PC-9 (cell line): Measurements from ENCODE around the gene GPM6B. TPM values are rescaled to one million over a fixed set of nuclear protein-coding genes. Genes with fewer than 3 reads are reported as not detected.

Source experiments
- BruUV-seq: library from RNA; stranded (reverse); fragments of 400-500 nt; replicated peaks from 2 replicates; lab custom pipeline; 2021; lab: Mats Ljungman, UMichigan
- CTCF ChIA-PET: fragments of 300-600 bp; sonication (Branson Sonifier 250); formaldehyde crosslinking; loops from one replicate; lab custom pipeline; 2022; ENCODE audit warnings: antibody characterized with exemption; lab: Charles Lee
- POLR2A ChIA-PET: fragments of 300-600 bp; sonication (Branson Sonifier 250); formaldehyde crosslinking; loops from one replicate; lab custom pipeline; 2022; ENCODE audit warnings: antibody characterized with exemption; ENCODE audit not compliant: unreplicated experiment; lab: Charles Lee
- DNase-seq, 2 experiments: peaks; one replicate each; pipeline versions ENCODE4 v3.0.0 to v3.0.0-alpha.2; 2015 to 2022; ENCODE audit warnings: mixed read lengths in 1 of 2
- H2AFZ ChIP-seq: fragments of 200-600 bp; sonication (generic); 2 replicates; pipeline ENCODE4 v1.8.1; 2017; ENCODE audit warnings: antibody characterized with exemption
- H3F3A ChIP-seq: fragments of 200-600 bp; sonication (generic); 2 replicates; pipeline ENCODE4 v1.8.1; 2017; ENCODE audit warnings: antibody characterized with exemption, mild to moderate bottlenecking, low read depth; ENCODE audit not compliant: insufficient read depth
- H3K27ac ChIP-seq: fragments of 200-600 bp; sonication (generic); 2 replicates; pipeline ENCODE4 v1.6.1; 2016; ENCODE audit warnings: mixed run types
- H3K27me3 ChIP-seq: fragments of 200-600 bp; sonication (generic); 2 replicates; pipeline ENCODE4 v1.6.1; 2016; ENCODE audit warnings: low read depth, mixed run types; ENCODE audit not compliant: insufficient read depth
- H3K36me3 ChIP-seq: fragments of 200-600 bp; sonication (generic); 2 replicates; pipeline ENCODE4 v1.6.1; 2016; ENCODE audit warnings: low read depth, mixed run types
- H3K4me1 ChIP-seq: fragments of 200-600 bp; sonication (generic); replicated peaks from 2 replicates; pipeline ENCODE4 v1.6.1; 2016; ENCODE audit warnings: mixed run types; ENCODE audit not compliant: insufficient read depth
- H3K4me2 ChIP-seq: fragments of 200-600 bp; sonication (generic); 2 replicates; pipeline ENCODE4 v1.6.1; 2017; ENCODE audit warnings: mixed run types
- H3K4me3 ChIP-seq: fragments of 200-600 bp; sonication (generic); 2 replicates; pipeline ENCODE4 v1.6.1; 2016; ENCODE audit warnings: mixed run types
- H3K79me2 ChIP-seq: fragments of 200-600 bp; sonication (generic); 2 replicates; pipeline ENCODE4 v1.6.1; 2017; ENCODE audit warnings: low read depth, mixed run types
- H3K9me2 ChIP-seq: fragments of 200-600 bp; sonication (generic); 2 replicates; pipeline ENCODE4 v1.8.1; 2017; ENCODE audit warnings: mild to moderate bottlenecking; ENCODE audit not compliant: insufficient read depth
- H3K9me3 ChIP-seq: fragments of 200-600 bp; sonication (generic); 2 replicates; pipeline ENCODE4 v1.8.1; 2016; ENCODE audit warnings: low read depth; ENCODE audit not compliant: insufficient read depth
- H4K20me1 ChIP-seq: fragments of 200-600 bp; sonication (generic); 2 replicates; pipeline ENCODE4 v1.8.1; 2017; ENCODE audit not compliant: insufficient read depth
- CTCF ChIP-seq: fragments of 200-600 bp; sonication (generic); conservative IDR thresholded peaks from 2 replicates; pipeline ENCODE4 v1.6.1; 2017; ENCODE audit warnings: mixed run types, antibody characterized with exemption, mild to moderate bottlenecking, moderate library complexity
- EZH2 ChIP-seq: fragments of 200-600 bp; sonication (generic); IDR thresholded peaks from 2 replicates; pipeline ENCODE4 v1.8.0; 2017; ENCODE audit warnings: antibody characterized with exemption, low read depth
- intact Hi-C: fragments of 100-400 bp; cut with micrococcal nuclease; formaldehyde crosslinking; loops from one replicate; pipeline ENCODE4 v1.10.0; 2022; ENCODE audit not compliant: unreplicated experiment
- total RNA-seq: library from RNA; stranded (reverse); gene quantifications from 2 replicates; pipeline ENCODE4 v1.2.3, GENCODE V29; 2021

GPM6B gene
- total RNA-seq, 1 experiment from 2014 or later: not detected

- Histone ChIP-seq H3K4me3 (no peak overlapping the region), H3K4me2 (no peak overlapping the region), H3F3A (no peaks in the 10 kb centered on the region), H4K20me1 (no peaks in the 10 kb centered on the region), H3K27ac (no peak overlapping the region), H3K9me2 (no peaks in the 10 kb centered on the region), H2AFZ (no peak overlapping the region), H3K79me2 (no peaks in the 10 kb centered on the region), H3K36me3 (no peaks in the 10 kb centered on the region), H3K4me1 (no peaks in the 10 kb centered on the region), H3K27me3 (no peaks in the 10 kb centered on the region), H3K9me3 (no peaks in the 10 kb centered on the region)
- ChIA-PET CTCF (no interaction called here), POLR2A (no interaction called here)
- intact Hi-C loops: no loop called here
- no peak for TF ChIP-seq EZH2
- TF ChIP-seq CTCF: no peak
- DNase-seq: no peak
- no TSS peak for BruUV-seq
These were observed 29.0 kb upstream of the GPM6B start for GRCh38 chrX:13845721-13846378.

- Histone ChIP-seq H3K27ac (no peak overlapping the region), H3K36me3 (no peaks in the 10 kb centered on the region), H3K9me3 (no peaks in the 10 kb centered on the region), H3K79me2 (no peaks in the 10 kb centered on the region), H4K20me1 (no peaks in the 10 kb centered on the region), H3K4me1 (no peaks in the 10 kb centered on the region), H3K4me3 (no peak overlapping the region), H3K9me2 (no peaks in the 10 kb centered on the region), H3F3A (no peaks in the 10 kb centered on the region), H3K4me2 (no peak overlapping the region), H2AFZ (no peak overlapping the region), H3K27me3 (no peaks in the 10 kb centered on the region)
- CTCF ChIA-PET: no interaction called here
- no peak for DNase-seq
- POLR2A ChIA-PET: no interaction called here
- intact Hi-C loops: no loop called here
- BruUV-seq: no TSS peak
- no peak for TF ChIP-seq CTCF
- no peak for TF ChIP-seq EZH2
These were observed 26.3 kb upstream of the GPM6B start for GRCh38 chrX:13843150-13843721.

GRCh38 chrX:13840121-13840520, 23.2 kb upstream of the GPM6B start:
- CTCF ChIA-PET: no interaction called here
- no peaks in the 10 kb centered on the region for H3K36me3 ChIP-seq
- no peaks in the 10 kb centered on the region for H3K9me3 ChIP-seq
- DNase-seq: no peak
- H3K4me1 ChIP-seq: no peaks in the 10 kb centered on the region
- no peak overlapping the region for H3K27ac ChIP-seq
- TF ChIP-seq EZH2 (no peak), CTCF (no peak)
- H3K9me2 ChIP-seq: no peaks in the 10 kb centered on the region
- no peaks in the 10 kb centered on the region for H3F3A ChIP-seq
- H3K4me3 ChIP-seq: no peak overlapping the region
- H4K20me1 ChIP-seq: no peaks in the 10 kb centered on the region
- H3K4me2 ChIP-seq: no peak overlapping the region
- POLR2A ChIA-PET: no interaction called here
- H3K79me2 ChIP-seq: no peaks in the 10 kb centered on the region
- BruUV-seq: no TSS peak
- H2AFZ ChIP-seq: no peak overlapping the region
- intact Hi-C loops: no loop called here
- no peaks in the 10 kb centered on the region for H3K27me3 ChIP-seq
